OCI-LY7 (cell line): ENCODE data around the gene NOMO2. TPM values are rescaled to one million over a fixed set of nuclear protein-coding genes. Genes with fewer than 3 reads are reported as not detected.
"Not testable (repeated sequence)": the region's sequence is repeated elsewhere in the genome, so short reads cannot be mapped to it uniquely, and the experiment has no call there.

ENCODE experiments used
- BruUV-seq: library from RNA; stranded (reverse); fragments of 400-500 nt; replicated peaks from 2 replicates; lab custom pipeline; 2021; lab: Mats Ljungman, UMichigan
- CTCF ChIA-PET: fragments of 300-600 bp; sonication (Branson Sonifier 250); formaldehyde crosslinking; loops from one replicate; lab custom pipeline; 2022; ENCODE audit warnings: antibody characterized with exemption; ENCODE audit not compliant: unreplicated experiment; lab: Charles Lee
- POLR2A ChIA-PET: fragments of 300-600 bp; sonication (Branson Sonifier 250); formaldehyde crosslinking; loops from one replicate; lab custom pipeline; 2022; ENCODE audit warnings: antibody characterized with exemption; lab: Charles Lee
- DNase-seq: peaks from one replicate; pipeline ENCODE4 v3.0.0-alpha.2; 2015; ENCODE audit warnings: low spot score
- H2AFZ ChIP-seq: fragments of 200-600 bp; sonication (generic), shearing (Covaris generic); 2 replicates; pipeline ENCODE4 v1.6.1; 2014; ENCODE audit warnings: mild to moderate bottlenecking, antibody characterized with exemption, low read length, moderate library complexity
- H3K27ac ChIP-seq: fragments of 200-600 bp; sonication (generic); 2 replicates; pipeline ENCODE4 v1.5.1; 2014; ENCODE audit warnings: mixed run types, low read depth, mild to moderate bottlenecking, moderate library complexity, low read length, inconsistent platforms; ENCODE audit not compliant: poor library complexity, severe bottlenecking
- H3K36me3 ChIP-seq: fragments of 200-600 bp; sonication (generic); 2 replicates; pipeline ENCODE4 v1.6.1; 2014; ENCODE audit warnings: mild to moderate bottlenecking, antibody characterized with exemption, low read length, moderate library complexity, mixed read lengths; ENCODE audit not compliant: insufficient read depth
- H3K4me1 ChIP-seq: fragments of 200-600 bp; sonication (generic); 2 replicates; pipeline ENCODE4 v1.5.1; 2014; ENCODE audit warnings: mild to moderate bottlenecking, low read length; ENCODE audit not compliant: insufficient read depth, poor library complexity, severe bottlenecking
- H3K4me2 ChIP-seq: fragments of 200-600 bp; sonication (generic); 2 replicates; pipeline ENCODE4 v1.6.1; 2014; ENCODE audit warnings: mild to moderate bottlenecking, low read length
- H3K4me3 ChIP-seq: fragments of 200-600 bp; sonication (generic); 2 replicates; pipeline ENCODE4 v1.5.1; 2014; ENCODE audit warnings: mild to moderate bottlenecking, low read depth, low read length; ENCODE audit not compliant: poor library complexity, severe bottlenecking
- H3K79me2 ChIP-seq: fragments of 200-600 bp; sonication (generic); 2 replicates; pipeline ENCODE4 v1.6.1; 2016; ENCODE audit warnings: low read depth, mild to moderate bottlenecking, low read length, moderate library complexity, mixed read lengths; ENCODE audit not compliant: insufficient read depth
- H3K9me2 ChIP-seq: fragments of 200-600 bp; sonication (generic); 2 replicates; pipeline ENCODE4 v1.6.1; 2016; ENCODE audit warnings: mild to moderate bottlenecking, low read length, mixed read lengths; ENCODE audit not compliant: insufficient read depth
- H3K9me3 ChIP-seq: fragments of 200-600 bp; sonication (generic); 2 replicates; pipeline ENCODE4 v1.6.1; 2014; ENCODE audit warnings: mild to moderate bottlenecking, mixed run types, low read length, mixed read lengths
- H4K20me1 ChIP-seq: fragments of 200-600 bp; sonication (generic); 2 replicates; pipeline ENCODE4 v1.6.1; 2014; ENCODE audit warnings: mild to moderate bottlenecking, antibody characterized with exemption, low read length, moderate library complexity, mixed read lengths; ENCODE audit not compliant: insufficient read depth
- intact Hi-C: fragments of 100-400 bp; cut with micrococcal nuclease; formaldehyde crosslinking; loops from one replicate; pipeline ENCODE4 v1.10.0; 2022; ENCODE audit not compliant: unreplicated experiment
- total RNA-seq, 2 experiments: library from RNA; depleted of rRNA in 1 of 2; stranded (reverse); fragments of >200 nt in 1 of 2; shearing (Covaris generic) in 1 of 2; gene quantifications; 2 replicates each; pipeline ENCODE4 v1.2.3, GENCODE V29; 2014 to 2022

The NOMO2 gene
- total RNA-seq, 2 experiments from 2014 or later: 65.0 to 80.2 TPM

DNA sequence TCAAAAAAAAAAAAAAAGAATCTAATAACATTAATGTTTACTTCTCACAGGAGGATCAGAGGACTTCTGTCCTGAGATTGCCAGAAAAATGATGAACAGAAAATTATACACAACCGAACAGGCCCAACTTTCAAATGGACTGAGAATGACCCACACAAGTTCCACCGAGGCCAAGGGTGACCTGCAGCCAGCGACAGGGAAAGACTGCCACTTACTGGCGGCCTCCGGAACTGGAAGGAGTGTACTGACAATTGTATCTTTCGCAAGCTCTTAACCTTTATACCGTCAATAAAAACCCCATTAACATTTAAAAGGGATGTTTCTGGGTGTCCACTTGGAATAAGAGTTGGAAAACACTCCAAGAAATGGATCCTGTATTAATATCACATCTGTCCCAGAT, 146.1 kb downstream of the NOMO2 start:
- H3K27ac ChIP-seq, POLR2A ChIA-PET, H3K4me3 ChIP-seq, H3K9me3 ChIP-seq, H2AFZ ChIP-seq, CTCF ChIA-PET, DNase-seq, H3K36me3 ChIP-seq, H3K79me2 ChIP-seq, BruUV-seq, H3K9me2 ChIP-seq, H3K4me1 ChIP-seq, H4K20me1 ChIP-seq, intact Hi-C loops, H3K4me2 ChIP-seq: not testable (repeated sequence)

DNA sequence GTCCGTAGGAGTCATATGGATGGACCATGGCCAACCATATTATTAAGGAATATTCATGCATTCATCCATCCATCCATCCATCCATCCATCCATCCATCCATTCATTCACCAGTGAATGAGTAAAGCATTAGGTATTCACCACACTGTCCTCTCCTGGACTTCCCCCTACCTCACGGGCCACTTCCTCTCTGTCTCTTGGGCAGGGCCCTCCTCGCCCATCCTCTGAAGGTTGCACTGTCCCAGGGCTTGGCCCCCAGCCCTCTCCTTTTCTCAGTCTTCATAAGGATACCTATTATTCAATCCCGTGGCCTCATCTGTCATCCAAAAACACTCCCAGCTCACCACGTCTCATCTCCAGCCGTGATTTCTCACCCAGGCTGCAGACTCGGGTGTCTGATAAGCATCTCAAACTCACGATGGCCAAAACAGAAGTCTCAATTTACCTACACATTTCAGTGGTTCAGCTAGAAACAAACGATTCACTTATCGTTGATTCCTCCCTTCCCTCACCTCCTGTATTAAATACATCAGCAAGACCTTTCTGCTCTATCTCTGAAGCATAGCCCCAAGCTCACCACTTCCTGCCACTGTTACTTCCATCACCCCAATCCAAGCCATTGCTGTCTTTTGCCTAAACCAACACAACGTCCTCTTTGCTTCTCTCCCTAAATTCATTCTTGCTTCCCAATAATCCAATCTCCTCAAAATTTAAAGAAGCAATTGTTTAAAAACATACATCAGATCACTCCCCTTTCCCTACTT, 152.2 kb downstream of the NOMO2 start:
- H3K4me2 ChIP-seq, H3K27ac ChIP-seq, H3K4me3 ChIP-seq, intact Hi-C loops, H3K4me1 ChIP-seq, H3K79me2 ChIP-seq, H3K9me3 ChIP-seq, POLR2A ChIA-PET, BruUV-seq, H2AFZ ChIP-seq, H4K20me1 ChIP-seq, H3K36me3 ChIP-seq, CTCF ChIA-PET, H3K9me2 ChIP-seq, DNase-seq: not testable (repeated sequence)

DNA sequence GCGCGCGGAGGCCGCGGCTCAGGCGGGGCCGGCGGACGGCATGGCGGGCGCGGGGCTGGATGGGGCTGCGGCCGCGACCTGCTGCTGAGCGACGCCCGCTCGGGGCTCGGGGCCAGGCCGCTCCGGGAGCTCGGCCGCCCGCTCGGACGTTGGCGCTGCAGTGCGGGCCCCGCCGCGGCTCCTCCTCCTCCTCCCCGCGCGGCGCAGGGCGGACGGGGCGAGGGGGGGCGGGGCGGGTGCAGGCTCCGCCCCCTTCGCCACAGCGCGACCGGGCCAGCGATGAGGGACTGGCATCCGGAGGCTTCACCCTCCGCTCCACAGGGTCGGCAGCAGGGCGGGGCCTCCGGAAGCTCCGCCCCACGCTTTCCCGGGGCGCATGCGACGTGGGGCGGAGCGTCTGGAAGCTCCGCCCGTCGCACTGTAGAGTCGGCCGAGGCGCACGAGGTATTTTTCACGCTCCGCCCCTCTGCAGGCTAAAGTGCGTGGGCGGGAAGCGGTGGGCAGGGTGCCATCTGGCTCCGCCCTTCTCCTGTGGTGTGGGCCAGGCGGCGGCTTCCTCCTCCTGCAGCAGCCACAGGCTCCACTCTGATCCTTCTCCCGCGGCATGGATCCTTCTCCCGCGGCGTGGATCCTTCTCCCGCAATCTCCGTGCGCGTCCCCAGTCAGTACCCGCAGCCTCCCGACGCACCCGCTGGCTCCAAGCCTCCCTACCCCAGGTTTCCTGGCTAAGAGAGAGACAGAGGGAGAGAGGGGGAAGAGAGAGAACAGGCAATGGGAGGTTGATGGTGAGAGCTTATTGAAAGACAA, 159.8 kb downstream of the NOMO2 start:
- not testable (repeated sequence) for H3K4me1 ChIP-seq

DNA sequence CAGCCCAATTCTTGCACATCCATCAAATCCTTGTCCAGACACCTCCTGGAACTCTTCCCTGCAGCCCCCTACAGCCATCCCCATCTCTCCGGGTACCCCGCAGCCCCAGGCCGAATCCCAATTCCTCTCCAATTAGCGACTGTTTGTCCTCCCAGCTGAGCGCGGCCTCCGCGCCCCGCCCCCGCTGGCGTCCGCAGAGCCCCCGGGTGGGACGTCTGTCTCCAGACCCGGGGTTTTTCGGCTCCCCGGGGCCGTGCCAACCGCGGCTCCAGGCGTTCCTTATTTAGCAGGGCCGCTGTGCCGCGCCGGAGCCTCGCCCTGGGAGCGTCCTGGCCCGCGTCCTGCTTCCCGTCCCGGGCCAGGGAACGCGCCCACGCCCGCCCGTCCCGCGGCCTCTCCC, 160.7 kb downstream of the NOMO2 start:
- H3K9me2 ChIP-seq, H3K79me2 ChIP-seq, CTCF ChIA-PET, DNase-seq, H4K20me1 ChIP-seq, H3K4me1 ChIP-seq, H3K9me3 ChIP-seq, H3K36me3 ChIP-seq, BruUV-seq, H3K4me2 ChIP-seq, H3K27ac ChIP-seq, H2AFZ ChIP-seq, intact Hi-C loops, POLR2A ChIA-PET: not testable (repeated sequence)
- H3K4me3 ChIP-seq: peak overlapping the region; percentile 55

More for the DNA sequence above, 159.8 kb downstream of the NOMO2 start:
- DNase-seq, H3K79me2 ChIP-seq, intact Hi-C loops, H3K9me2 ChIP-seq, H3K4me3 ChIP-seq, POLR2A ChIA-PET, CTCF ChIA-PET, H4K20me1 ChIP-seq, H3K4me2 ChIP-seq, H2AFZ ChIP-seq, H3K9me3 ChIP-seq, BruUV-seq, H3K36me3 ChIP-seq, H3K27ac ChIP-seq: not testable (repeated sequence)

DNA sequence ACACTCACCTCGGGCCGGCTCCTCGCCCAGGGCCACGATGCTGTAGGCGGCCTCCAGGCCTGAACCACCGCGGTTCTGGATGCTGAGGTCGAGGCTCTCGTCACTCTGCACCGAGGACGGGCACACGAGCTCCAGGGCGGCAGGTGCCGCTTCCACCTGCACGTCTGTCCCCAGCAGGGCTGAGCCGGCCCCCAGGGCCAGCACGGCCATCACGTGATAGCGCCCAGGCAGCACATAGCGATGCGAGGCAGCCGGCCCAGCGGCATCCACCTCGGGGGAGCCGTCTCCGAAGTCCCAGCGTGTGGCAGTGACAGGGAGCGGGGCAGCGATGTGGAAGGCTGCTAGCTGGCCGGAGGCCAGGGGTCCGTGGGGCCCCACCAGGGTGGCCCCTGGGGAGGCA, 167.5 kb downstream of the NOMO2 start:
- H3K9me3 ChIP-seq, H2AFZ ChIP-seq, H3K79me2 ChIP-seq, DNase-seq, H3K27ac ChIP-seq, H3K9me2 ChIP-seq, intact Hi-C loops, POLR2A ChIA-PET, H3K4me2 ChIP-seq, CTCF ChIA-PET, H3K36me3 ChIP-seq, H3K4me3 ChIP-seq, BruUV-seq, H4K20me1 ChIP-seq, H3K4me1 ChIP-seq: not testable (repeated sequence)

DNA sequence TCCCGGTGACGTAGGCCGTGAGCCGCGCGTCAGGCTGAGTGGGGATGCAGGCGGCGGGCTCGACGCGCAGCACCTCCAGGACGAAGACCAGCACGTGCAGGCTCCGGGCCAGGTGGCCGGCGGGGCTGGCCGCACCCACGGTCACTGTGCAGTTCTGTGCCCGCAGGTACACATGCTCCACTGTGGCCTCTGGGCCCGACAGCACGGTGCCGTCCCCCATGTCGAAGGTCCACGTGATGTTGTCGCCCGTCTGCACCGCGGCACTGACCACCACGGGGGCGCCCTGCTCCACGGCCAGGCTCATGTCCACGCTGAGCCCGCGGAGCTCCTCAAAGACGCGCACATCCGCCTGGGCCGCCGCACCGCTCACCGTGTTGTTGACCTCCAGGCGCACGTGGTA, 174.1 kb downstream of the NOMO2 start:
- H3K9me2 ChIP-seq, BruUV-seq, H3K4me2 ChIP-seq, H4K20me1 ChIP-seq, intact Hi-C loops, POLR2A ChIA-PET, H3K9me3 ChIP-seq, H3K4me3 ChIP-seq, H3K79me2 ChIP-seq, H2AFZ ChIP-seq, DNase-seq, H3K27ac ChIP-seq, CTCF ChIA-PET, H3K4me1 ChIP-seq, H3K36me3 ChIP-seq: not testable (repeated sequence)
